GM12892 (cell line): ENCODE data around the gene ERC1.
"Not testable (repeated sequence)": the region's sequence is repeated elsewhere in the genome, so short reads cannot be mapped to it uniquely, and the experiment has no call there.

Source experiments
- DNase-seq: peaks from one replicate; pipeline ENCODE4 v3.0.0; 2011; ENCODE audit not compliant: insufficient read length
- FAIRE-seq: peaks from 2 replicates; lab custom pipeline; 2011; peaks lifted over from hg19 to GRCh38; lab: Jason Lieb, UNC
- POLR2A ChIP-seq: IDR thresholded peaks from 2 replicates; pipeline ENCODE4 v1.6.1; 2011; ENCODE audit warnings: low read depth, low read length, control low read depth
- POLR2AphosphoS5 ChIP-seq: IDR thresholded peaks from 2 replicates; pipeline ENCODE4 v1.6.1; 2011; ENCODE audit warnings: low read depth, low read length, control low read depth
- TAF1 ChIP-seq: IDR thresholded peaks from 2 replicates; pipeline ENCODE4 v1.6.1; 2011; ENCODE audit warnings: low read depth, mild to moderate bottlenecking, control low read depth, low read length, borderline replicate concordance

The ERC1 gene

DNA sequence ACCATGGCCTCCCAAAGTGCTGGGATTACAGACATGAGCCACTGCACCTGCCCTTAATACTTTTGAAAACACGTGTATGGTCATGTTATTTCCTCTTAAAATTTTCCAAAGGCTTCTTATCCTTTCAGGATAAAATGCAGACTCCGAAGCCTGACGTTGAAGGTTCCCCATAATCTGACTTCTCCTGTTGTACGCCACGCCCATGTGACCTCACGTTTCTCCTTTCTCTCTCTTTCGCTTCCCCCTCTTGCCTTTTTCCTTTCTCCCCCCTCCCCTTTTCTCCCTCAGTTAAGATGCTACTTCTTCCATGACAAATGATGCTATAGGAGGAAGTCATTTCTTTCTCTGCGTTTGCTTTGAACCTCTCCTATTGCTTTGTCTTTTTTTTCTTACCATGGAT lies 337.4 kb downstream of the ERC1 start:
- FAIRE-seq, result no peak
- TF ChIP-seq POLR2A (no peak), TAF1 (no peak), POLR2AphosphoS5 (no peak)
- DNase-seq, result no peak

DNA sequence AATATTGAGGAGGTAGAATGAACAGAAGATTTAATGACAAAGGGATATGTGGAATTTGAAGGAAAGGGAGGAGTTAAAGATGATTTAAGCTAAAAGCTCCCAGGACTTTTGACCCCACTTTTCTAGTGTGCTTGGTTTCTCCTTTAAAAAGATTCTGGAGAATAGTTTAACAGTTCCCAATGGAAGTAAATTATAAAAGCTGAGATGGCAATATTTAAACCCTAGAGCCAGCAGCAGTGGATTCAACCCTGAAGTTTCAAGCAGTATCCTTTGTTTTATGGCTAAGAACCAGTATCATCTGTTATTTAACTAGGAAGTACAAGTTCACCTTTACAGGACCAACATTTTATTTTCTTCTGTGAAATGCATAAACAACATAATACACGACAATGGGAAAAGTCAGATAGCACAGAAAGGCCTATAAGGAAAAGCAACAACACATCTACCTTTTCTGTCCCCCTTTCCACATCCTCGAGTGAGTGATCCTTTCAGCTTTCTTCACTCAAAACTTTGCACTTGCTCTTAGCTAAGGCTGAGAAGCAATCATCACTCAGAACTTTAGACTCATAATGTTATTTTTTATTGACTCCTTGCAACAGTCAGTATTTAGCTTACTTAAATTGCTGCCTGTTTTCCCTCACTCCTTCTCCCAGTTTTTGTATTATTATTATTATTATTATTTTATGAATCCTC lies 338.9 kb downstream of the ERC1 start:
- no peak for DNase-seq
- TF ChIP-seq POLR2A (no peak), TAF1 (no peak), POLR2AphosphoS5 (no peak)
- FAIRE-seq, result no peak

DNA sequence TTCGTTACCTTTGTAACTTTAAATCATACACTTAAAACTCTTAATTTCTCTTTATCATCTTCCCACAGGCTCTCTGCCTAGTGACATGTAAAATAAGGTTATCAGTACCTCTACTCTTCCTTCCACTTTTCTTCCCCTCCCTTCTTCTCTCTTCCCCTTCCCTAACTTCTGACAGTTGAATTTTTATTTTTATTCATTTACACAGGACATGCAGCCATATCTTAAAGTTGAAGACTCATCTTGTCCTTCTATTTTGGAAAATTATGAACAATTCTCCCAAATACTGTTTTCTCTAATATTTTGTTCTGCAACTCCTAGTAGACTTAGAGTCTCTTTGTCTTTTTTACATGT lies 339.4 kb downstream of the ERC1 start:
- TF ChIP-seq POLR2AphosphoS5, result no peak
- no peak for TF ChIP-seq POLR2A
- no peak for TF ChIP-seq TAF1
- no peak for FAIRE-seq
- no peak for DNase-seq

DNA sequence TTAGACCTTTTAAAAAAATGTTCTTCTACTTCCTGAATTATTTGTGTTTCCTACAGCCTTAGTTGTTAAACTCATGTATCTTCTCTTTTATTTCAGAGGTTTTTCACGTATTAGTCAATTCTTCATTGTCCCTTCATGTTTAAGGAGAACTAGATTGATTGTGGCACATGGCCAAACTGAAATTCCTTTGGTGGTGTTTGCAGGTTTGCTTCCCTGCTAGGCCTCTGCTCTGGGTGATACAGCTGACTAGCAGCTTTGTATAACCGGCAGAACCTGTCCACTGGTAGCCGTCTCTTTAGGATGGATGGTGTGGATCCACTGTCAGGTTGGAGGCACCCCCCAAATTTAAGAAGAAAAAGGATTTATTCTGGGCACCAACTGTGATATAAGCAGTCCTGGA lies 341.3 kb downstream of the ERC1 start:
- TF ChIP-seq POLR2A, result no peak
- DNase-seq, result no peak
- no peak for FAIRE-seq

DNA sequence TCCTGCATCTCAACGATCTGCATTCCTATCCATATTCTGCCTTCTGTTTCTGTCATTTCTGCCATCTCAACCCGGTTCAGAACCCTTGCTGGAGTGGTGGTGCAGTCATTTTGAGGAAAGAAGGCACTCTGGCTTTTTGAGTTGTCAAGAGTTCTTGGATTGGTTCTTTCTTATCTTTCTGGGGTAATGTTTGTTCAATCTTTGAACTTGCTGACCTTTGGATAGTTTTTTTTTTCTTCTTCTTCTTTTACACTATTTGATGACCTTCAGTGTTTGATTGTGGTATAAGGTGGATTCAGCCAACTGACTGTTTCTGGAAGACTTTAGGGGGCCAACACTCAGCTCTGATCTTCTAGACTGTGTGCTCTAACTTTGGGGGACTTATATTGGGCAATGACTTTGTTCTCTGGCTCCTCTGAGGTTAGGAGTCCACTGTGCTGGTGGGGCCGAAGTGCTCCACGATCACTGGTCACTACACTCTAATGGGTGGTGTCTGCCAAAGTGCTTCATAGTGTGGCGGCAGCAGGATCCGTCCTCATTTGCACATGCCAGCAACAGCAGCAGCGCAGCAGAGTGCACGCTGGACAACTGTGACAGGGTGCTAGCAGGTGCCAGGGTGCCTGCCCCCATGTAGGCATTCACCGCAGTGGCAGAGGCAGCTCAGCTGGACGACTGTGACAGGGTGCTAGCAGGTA lies 347.6 kb downstream of the ERC1 start:
- no peak for TF ChIP-seq TAF1
- no peak for TF ChIP-seq POLR2AphosphoS5
- no peak for TF ChIP-seq POLR2A
- DNase-seq (no peak), FAIRE-seq (no peak)

DNA sequence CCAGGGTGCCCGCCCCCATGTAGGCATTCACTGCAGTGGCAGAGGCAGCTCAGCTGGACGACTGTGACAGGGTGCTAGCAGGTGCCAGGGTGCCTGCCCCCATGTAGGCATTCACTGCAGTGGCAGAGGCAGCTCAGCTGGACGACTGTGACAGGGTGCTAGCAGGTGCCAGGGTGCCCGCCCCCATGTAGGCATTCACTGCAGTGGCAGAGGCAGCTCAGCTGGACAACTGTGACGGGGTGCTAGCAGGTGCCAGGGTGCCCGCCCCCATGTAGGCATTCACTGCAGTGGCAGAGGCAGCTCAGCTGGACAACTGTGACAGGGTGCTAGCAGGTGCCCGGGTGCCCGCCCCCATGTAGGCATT lies 348.1 kb downstream of the ERC1 start:
- FAIRE-seq, DNase-seq: not testable (repeated sequence)

DNA sequence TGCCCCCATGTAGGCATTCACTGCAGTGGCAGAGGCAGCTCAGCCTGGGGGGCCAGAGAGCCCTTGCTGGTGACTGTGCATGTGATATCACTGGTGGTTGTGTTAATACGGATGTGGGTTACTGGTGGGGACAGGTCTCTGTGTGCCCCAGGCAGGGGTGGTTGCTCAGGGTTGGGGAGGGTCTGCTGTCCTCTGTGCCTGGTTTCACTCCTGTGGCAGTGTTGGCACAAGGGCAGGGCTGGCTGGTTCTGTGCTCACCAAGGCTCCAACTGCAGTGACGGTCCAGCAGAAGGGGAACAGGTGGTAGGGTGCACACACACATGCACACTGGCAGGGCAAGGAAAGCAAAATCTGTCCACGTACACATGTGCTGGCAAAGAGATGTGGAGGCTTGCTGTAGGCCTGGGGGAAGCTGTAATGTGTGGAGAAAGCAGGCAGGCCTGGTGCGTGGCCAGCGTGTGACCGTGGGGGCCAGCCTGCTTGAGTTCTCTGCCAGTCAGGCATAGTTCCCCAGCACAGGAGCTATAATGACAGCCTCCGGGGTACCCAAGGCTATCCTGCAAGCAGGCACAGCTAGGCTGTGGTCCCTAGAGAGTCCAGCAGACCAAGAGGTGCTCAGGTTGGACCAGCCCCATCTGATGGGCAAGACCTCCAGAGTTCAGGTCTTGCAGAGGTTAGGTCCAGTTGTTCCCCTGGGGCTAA lies 348.7 kb downstream of the ERC1 start:
- TF ChIP-seq TAF1, result no peak
- TF ChIP-seq POLR2AphosphoS5, result no peak
- TF ChIP-seq POLR2A, result no peak
- FAIRE-seq (no peak), DNase-seq (no peak)

DNA sequence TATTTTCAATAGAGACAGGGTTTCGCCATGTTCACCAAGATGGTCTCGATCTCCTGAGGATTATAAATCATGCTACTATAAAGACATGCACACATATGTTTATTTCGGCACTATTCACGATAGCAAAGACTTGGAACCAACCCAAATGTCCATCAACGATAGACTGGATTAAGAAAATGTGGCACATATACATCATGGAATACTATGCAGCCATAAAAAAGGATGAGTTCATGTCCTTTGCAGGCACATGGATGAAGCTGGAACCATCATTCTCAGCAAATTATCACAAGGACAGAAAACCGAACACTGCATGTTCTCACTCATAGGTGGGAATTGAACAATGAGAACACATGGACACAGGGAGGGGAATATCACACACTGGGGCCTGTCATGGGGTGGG lies 350.2 kb downstream of the ERC1 start:
- not testable (repeated sequence) for DNase-seq, FAIRE-seq

DNA sequence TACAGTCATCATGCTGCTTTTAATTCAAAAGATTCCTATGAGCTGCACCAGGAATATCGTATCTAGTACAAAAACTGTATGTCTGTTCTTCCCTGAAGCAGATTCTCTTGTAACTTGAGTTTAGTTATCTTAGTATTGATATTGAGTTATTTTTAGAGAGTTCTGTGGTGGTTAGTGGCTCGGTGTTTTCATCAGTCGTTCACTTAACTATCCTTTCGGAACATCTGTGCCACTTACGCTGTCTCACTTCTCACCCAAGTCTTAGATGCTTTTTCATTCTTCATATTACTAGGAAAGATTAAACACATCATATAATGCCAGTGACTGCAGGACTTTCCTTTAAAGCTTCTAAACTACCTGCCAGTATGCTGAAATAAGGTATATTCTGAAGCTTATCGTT lies 352.4 kb downstream of the ERC1 start:
- TF ChIP-seq TAF1, result no peak
- TF ChIP-seq POLR2AphosphoS5, result no peak
- no peak for TF ChIP-seq POLR2A
- DNase-seq, result no peak

DNA sequence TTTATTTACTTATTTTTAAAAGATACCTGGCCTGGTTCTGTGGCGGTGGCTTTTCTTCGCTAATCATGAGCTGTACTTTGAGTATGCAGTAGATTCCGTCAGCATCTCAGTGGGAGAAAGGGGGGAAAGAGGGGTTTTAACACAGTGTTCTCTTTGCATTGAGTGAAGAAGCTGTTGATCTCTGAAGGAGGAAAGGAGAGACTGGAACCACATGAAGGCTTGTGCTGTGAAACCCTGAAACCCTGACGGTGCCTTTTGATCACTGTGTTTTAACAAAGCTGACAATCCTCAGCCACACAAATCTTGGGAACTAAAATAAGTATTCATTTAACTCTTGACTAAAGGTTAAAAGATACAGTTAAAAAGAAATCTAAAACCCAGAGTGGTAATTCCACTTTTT lies 353.2 kb downstream of the ERC1 start:
- DNase-seq (no peak), FAIRE-seq (no peak)
- TF ChIP-seq POLR2A (no peak), TAF1 (no peak), POLR2AphosphoS5 (no peak)

More for the DNA sequence above, 352.4 kb downstream of the ERC1 start:
- FAIRE-seq, result no peak

DNA sequence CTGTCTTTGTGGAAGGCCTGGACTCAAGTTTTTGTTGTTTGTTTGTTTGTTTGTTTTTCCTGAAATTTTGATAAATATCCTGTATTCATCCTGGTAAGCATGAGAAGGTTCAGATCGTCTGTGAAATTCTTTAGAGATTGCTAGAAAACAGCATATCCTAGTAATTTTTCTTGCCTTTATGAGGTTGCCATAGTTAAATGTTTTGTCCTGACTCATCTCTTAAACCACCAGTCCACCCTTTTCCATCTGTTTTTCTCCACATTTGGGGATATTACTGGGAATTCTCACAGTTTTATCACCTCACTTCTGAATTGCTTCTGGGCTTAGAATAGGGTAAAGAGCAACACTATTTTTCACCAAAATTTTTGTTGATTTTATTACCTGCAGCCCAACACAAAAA lies 355.1 kb downstream of the ERC1 start:
- FAIRE-seq (no peak), DNase-seq (no peak)
- TF ChIP-seq TAF1, result no peak
- TF ChIP-seq POLR2AphosphoS5, result no peak
- TF ChIP-seq POLR2A, result no peak

DNA sequence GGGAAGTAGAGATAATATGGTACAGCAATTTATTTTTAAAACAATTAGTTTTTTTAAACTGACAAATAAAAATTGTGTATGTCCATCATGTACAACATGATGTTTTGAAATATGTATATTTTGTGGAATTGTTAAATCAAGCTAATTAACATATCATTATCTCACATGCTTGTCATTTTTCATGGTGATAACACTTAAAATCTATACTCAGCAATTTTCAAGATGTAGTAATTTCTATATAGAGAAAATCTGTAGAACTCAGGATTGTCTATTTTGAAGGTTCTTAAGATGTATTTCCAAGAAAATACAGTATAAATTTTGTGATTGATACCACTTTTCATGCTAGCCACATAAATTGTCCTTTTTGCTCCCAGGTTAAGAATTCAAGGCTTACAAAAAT lies 356.3 kb downstream of the ERC1 start:
- DNase-seq (no peak), FAIRE-seq (no peak)
- TF ChIP-seq TAF1 (no peak), POLR2AphosphoS5 (no peak), POLR2A (no peak)
